PC-9 (cell line): ENCODE data around the gene CSNK1E.

Experiments
- CTCF ChIP-seq: fragments of 200-600 bp; sonication (generic); conservative IDR thresholded peaks from 2 replicates; pipeline ENCODE4 v1.6.1; 2017; ENCODE audit warnings: mixed run types, antibody characterized with exemption, mild to moderate bottlenecking, moderate library complexity
- EZH2 ChIP-seq: fragments of 200-600 bp; sonication (generic); IDR thresholded peaks from 2 replicates; pipeline ENCODE4 v1.8.0; 2017; ENCODE audit warnings: antibody characterized with exemption, low read depth

GRCh38 chr22:38315823-38316363 lies 1.3 kb downstream of the CSNK1E start:
- no peak for TF ChIP-seq CTCF
- no peak for TF ChIP-seq EZH2
